GM06990 (cell line): Measurements from ENCODE around the gene KCNK4.

Experiments
- DNase-seq: peaks from one replicate; pipeline ENCODE4 v3.0.0-alpha.2; 2011; ENCODE audit not compliant: insufficient read length; ENCODE audit errors: extremely low read depth
- H3K27me3 ChIP-seq: replicated peaks from 2 replicates; pipeline ENCODE4 v1.6.0; 2011; ENCODE audit warnings: low read length; ENCODE audit not compliant: control insufficient read depth, insufficient read depth
- H3K36me3 ChIP-seq: 2 replicates; pipeline ENCODE4 v1.5.1; 2011; ENCODE audit warnings: low read length; ENCODE audit not compliant: control insufficient read depth, insufficient read depth
- H3K4me3 ChIP-seq: replicated peaks from 2 replicates; pipeline ENCODE4 v1.5.1; 2011; ENCODE audit warnings: low read depth, mild to moderate bottlenecking, control low read depth, low read length
- TF ChIP-seq, protein P1 (sequence below): IDR thresholded peaks from 2 replicates; pipeline ENCODE4 v1.5.1; 2011; ENCODE audit warnings: low read length, control low read depth, mild to moderate bottlenecking, inconsistent platforms; ENCODE audit not compliant: insufficient read depth, poor library complexity, severe bottlenecking

KCNK4 gene

DNA sequence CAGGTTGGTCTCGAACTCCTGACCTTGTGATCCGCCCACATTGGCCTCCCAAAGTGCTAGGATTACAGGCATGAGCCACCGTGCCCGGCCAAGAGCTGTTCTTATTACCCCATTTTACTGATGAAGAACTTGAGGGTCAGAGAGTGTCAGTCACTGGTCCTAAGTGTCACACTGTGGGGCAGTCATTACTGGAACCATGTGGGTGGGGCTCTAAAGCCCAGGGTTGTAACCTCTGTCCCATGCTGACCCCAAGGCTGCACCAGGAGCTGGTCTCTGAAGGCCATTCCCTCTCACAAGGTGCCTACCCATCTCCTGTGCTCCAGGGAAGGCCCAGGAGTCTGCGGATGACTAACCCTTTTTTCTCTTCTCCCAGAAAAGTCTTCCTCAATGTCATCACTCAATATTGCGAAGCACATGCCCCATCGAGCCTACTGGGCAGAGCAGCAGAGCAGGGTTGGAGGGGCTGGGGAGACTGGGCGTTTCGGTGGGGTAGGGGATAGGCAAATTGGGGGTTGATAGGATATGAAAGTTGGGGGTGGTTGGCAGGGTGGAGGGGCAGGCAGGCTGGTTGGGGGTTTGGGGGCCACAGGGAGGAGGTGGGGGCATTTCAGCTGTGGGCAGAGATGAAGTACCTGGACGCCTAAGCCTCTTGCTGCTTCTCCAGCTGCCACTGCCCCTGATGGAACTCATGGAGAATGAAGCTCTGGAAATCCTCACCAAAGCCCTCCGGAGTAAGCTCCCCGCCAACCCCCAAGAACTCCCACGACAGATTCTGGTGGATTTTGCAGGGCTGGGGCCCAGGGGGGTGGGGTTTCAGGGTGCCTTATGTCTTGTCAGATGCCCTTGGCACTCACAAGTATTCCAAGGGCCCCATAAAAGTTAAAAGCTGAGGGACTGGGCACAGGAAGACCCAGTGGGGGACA is 12.3 kb downstream of the KCNK4 start:
- TF ChIP-seq, protein P1, sequence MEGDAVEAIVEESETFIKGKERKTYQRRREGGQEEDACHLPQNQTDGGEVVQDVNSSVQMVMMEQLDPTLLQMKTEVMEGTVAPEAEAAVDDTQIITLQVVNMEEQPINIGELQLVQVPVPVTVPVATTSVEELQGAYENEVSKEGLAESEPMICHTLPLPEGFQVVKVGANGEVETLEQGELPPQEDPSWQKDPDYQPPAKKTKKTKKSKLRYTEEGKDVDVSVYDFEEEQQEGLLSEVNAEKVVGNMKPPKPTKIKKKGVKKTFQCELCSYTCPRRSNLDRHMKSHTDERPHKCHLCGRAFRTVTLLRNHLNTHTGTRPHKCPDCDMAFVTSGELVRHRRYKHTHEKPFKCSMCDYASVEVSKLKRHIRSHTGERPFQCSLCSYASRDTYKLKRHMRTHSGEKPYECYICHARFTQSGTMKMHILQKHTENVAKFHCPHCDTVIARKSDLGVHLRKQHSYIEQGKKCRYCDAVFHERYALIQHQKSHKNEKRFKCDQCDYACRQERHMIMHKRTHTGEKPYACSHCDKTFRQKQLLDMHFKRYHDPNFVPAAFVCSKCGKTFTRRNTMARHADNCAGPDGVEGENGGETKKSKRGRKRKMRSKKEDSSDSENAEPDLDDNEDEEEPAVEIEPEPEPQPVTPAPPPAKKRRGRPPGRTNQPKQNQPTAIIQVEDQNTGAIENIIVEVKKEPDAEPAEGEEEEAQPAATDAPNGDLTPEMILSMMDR = no peak
- Histone ChIP-seq H3K4me3 (peak overlapping the region; percentile 80), H3K36me3 (peaks cover 3% of the 10 kb centered on the region), H3K27me3 (no peaks in the 10 kb centered on the region; the same call in none of the 2 replicates)
- DNase-seq = no peak

DNA sequence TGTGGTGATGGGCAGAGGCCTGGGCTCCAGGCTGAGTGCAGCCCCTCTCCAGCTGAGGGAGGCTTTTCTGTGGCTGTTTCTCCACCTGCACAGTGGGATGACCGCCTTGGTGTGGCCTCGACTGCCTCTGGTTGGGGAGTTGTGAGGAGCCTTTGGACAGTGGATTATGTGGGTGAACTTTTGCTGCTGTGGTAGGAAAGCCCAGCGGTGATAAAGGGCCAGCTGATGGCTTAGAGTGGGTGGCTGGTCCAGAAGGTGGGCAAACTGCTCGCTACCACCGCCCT is 12.9 kb downstream of the KCNK4 start:
- TF ChIP-seq, protein P1 = no peak
- peak overlapping the region; percentile 80 for H3K4me3 ChIP-seq
- peaks cover 3% of the 10 kb centered on the region for H3K36me3 ChIP-seq
- DNase-seq = no peak
- no peaks in the 10 kb centered on the region; the same call in 1 of the 2 replicates for H3K27me3 ChIP-seq

DNA sequence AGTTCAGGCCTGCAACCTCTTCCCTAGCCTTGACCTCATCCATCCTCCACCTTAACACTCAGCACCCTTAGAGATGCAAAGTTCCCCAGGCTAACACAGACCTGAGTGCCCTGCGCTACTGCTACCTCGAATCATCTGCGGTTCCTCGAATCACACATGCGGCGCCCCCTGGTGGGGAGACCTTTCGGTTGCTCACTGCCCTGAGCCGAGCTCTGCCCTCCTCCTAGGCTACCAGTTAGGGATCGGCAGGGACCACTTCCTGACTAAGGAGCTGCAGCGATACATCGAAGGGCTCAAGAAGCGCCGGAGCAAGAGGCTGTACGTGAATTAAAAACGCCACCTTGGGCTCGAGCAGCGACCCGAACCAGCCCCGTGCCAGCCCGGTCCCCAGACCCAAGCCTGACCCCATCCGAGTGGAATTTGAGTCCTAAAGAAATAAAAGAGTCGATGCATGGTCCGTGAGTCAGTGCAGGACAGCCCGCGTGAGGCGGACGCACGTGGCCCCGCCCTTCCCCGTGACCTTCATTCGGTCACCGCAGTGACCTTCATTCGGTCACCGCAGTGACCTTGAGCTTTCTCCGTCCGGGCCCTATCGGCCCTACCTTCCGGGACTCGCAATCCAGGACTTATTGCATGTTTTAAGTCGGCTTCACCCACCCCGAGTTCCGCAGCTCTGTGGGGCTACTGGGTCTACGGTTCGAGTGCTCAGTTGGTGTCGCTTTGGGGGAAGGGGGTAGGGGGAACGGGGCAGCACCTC is 13.4 kb downstream of the KCNK4 start:
- Histone ChIP-seq H3K27me3 (no peaks in the 10 kb centered on the region; the same call in 1 of the 2 replicates), H3K4me3 (peak overlapping the region; percentile 80), H3K36me3 (peaks cover 3% of the 10 kb centered on the region)
- DNase-seq = peak; percentile 87
- TF ChIP-seq, protein P1 = peak; percentile 93

DNA sequence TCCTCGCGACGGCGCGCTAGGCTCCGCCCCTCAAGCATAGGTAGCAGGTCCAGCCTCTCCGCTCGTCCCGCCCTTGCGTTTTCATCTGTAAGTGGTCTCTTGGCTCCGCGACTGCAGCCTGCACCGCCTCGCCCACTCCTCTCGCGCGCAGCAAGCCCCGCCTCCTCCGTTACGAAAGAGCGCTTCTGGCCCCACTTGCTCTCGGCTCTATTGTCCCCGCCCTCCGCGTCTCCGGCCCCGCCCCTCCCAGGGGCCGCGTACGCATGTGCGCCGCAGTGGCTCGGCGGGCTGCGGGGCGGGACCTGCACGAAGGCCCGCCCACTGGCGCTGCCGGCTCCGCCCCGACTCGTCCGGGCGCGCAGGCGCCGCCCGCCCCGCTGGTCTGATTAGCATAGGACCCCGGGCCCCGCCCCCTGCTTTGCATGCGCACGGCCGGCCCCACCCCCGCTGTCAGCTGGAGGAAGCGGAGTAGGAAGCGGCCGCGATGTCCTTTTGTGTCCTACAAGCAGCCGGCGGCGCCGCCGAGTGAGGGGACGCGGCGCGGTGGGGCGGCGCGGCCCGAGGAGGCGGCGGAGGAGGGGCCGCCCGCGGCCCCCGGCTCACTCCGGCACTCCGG is 14.1 kb downstream of the KCNK4 start, which contains the start of gene ESRRA:
ESRRA (plus strand) TSS at position 450 of the 616 bp plus-strand sequence. CDS start 1,656 bp downstream, outside the sequence.
- Histone ChIP-seq H3K36me3 (peaks cover 3% of the 10 kb centered on the region), H3K4me3 (peak within 1 kb of the TSS; percentile 83), H3K27me3 (no peaks in the 10 kb centered on the region; the same call in 1 of the 2 replicates)
- TF ChIP-seq, protein P1 = no peak
- DNase-seq = peak; percentile 99

DNA sequence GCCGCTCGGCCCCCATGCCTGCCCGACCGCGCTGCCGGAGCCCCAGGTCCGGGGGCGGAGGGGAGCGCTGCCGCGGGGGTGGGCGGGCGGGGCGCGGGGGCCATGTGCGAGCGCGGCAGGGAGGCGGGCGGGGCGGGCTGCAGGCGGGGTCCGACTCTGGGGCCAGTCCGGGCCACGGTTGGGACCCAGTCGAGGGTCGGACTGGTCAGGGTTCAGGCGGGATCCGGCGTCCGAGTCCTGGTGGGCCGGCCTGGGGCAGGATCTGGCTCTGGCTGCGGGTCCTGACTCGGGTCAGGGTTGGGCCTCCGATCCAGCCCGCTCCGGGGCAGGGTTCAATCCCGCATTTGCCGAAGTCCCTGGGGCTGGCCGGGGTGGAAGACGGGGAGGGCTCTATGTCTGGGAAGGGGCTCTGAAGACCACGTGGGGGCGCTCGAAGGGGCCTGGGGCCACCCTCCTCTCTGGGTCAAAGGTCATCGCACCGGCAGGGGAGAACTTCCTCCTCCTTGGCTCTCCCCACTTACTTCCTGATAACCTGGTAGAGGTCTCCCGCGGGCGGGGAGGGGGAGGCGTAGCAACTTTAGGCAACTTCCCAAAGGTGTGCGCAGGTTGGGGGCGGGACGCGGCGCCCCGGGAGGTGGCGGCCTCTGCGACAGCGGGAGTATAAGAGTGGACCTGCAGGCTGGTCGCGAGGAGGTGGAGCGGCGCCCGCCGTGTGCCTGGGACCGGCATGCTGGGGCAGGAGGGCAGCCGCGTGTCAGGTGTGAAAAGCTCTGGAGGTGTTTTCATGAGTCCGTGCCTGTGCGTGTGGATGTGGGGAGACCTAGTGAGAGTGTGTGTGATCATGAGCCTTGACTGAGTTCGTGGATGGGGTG is 14.8 kb downstream of the KCNK4 start:
- peak; percentile 77 for DNase-seq
- peak overlapping the region; percentile 83 for H3K4me3 ChIP-seq

More for the DNA sequence above, 14.8 kb downstream of the KCNK4 start:
- TF ChIP-seq, protein P1 = peak; percentile 72
- H3K27me3 ChIP-seq = no peaks in the 10 kb centered on the region
- peaks cover 3% of the 10 kb centered on the region for H3K36me3 ChIP-seq
